Left renal pelvis (tissue), 4 donors: Measurements from ENCODE around the gene BMP8B. TPM values are rescaled to one million over a fixed set of nuclear protein-coding genes. Genes with fewer than 3 reads are reported as not detected.

ENCODE experiments used
- DNase-seq, 4 donors: peaks; one replicate each; pipeline ENCODE4 v3.0.0-alpha.2; 2013; ENCODE audit warnings: low read depth in 4 of 4, low spot score in 3 of 4
- polyA plus RNA-seq, 4 donors: library from polyadenylated mRNA; unstranded; fragments of 120-200 nt; gene quantifications; one replicate each; pipeline ENCODE4 v1.2.1, GENCODE V29; 2013; ENCODE audit not compliant: insufficient read length in 4 of 4

The BMP8B gene
- polyA plus RNA-seq, 4 donors: 0.76 to 3.4 (median 2.5) TPM

GRCh38 chr1:39729030-39729429 is 59.6 kb downstream of the BMP8B start:
- no peak for DNase-seq

GRCh38 chr1:39727932-39728317 is 60.7 kb downstream of the BMP8B start:
- no peak for DNase-seq

DNA sequence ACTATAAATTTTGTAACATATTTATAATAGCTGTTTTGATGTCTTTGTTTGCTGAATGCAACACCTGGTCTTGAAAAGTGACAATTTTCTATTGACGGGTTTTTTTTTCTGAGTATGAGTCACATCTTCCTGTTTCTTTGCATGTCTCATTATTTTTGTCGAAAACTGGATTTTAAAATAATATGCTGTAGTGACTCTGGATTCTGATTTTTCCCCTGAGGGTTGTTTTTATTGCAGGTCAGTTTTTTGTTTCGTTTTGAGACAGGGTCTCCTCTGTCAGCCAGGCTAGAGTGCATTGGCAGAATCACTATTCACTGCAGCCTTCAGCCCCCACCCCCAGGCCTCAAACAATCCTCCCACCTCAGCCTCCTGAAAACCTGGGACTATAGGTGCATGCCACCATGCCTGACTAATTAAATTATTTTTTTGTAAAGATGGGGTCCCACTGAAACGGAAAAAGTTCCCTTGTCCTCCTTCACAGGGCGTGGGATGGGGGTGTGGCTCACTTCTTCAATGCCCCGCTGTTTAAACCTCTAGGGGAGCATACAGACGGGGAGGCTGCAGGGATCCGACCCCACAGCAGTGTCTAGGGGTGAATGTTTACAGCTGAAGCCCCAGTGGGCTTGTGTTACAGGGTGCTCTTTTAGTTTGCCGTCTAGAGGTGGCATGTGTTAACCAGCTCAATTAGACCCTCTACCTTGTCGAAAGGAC is 61.3 kb downstream of the BMP8B start:
- no peak for DNase-seq

- DNase-seq: no peak
These were observed 62.1 kb downstream of the BMP8B start for GRCh38 chr1:39726600-39726999.

GRCh38 chr1:39722495-39722894 is 66.2 kb downstream of the BMP8B start:
- no peak for DNase-seq

- DNase-seq: no peak
These were observed 67.0 kb downstream of the BMP8B start for GRCh38 chr1:39721664-39722063.

DNA sequence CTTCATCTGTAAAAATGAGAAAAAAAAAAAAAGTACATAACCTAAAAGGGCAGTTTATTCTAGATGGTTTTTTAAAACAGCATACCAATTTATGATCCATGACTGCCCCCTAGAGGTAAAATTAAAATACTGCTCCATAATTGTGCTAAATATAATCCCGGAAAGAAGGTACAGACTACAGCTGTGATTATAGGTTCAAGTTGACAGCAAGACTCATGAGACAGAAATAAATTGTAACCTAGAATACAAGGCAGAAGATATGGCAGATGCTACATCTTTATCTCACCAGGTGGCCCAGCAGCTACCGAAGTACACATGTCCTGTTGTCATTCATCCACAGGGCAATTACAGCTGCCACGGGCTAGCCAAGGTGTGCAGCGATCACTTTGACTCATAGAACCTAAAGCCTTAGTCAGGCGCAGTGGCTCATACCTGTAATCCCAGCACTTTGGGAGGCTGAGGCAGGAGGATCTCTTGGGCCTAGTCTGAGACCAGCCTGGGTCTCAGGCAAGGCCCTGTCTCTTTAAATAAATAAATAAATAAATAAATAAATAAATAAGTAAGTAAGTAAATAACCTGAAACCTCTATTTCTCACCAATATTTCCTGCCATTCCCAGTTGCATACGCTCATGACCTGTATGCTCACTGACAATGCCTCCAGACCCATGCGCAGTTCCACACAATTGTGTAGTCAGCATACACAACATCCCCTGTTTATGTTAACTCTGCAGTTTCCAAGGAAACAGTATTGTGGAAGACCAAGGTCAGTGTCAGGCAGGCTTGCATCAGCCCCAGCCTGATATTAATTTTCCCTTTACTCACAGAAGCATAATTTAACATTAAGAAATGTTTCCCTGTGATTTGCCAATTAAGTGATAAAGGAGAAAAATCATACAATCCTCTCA is 68.3 kb downstream of the BMP8B start:
- DNase-seq: peak in 1 of 4 donors; percentile 43

DNA sequence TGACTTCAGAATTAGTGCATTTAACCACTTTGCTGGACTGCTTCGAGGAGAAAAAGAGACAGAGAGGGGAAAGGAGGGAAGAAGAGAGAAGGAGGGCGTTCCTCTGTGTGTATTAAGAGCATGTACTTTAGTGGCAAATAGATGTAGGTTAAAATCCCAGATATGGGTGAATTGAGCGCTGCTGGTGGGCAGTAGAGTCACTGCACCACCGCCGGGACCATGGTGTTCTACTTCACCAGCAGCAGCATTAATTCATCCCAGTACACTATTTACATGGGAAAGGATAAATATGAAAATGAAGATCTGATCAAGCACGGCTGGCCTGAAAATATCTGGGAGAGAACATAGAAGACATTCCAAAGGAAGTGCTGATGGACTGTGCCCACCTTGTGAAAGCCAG is 70.9 kb downstream of the BMP8B start:
- DNase-seq: no peak

GRCh38 chr1:39713557-39713956 is 75.1 kb downstream of the BMP8B start:
- no peak for DNase-seq

- no peak for DNase-seq
These were observed 76.7 kb downstream of the BMP8B start for GRCh38 chr1:39711966-39712340.

DNA sequence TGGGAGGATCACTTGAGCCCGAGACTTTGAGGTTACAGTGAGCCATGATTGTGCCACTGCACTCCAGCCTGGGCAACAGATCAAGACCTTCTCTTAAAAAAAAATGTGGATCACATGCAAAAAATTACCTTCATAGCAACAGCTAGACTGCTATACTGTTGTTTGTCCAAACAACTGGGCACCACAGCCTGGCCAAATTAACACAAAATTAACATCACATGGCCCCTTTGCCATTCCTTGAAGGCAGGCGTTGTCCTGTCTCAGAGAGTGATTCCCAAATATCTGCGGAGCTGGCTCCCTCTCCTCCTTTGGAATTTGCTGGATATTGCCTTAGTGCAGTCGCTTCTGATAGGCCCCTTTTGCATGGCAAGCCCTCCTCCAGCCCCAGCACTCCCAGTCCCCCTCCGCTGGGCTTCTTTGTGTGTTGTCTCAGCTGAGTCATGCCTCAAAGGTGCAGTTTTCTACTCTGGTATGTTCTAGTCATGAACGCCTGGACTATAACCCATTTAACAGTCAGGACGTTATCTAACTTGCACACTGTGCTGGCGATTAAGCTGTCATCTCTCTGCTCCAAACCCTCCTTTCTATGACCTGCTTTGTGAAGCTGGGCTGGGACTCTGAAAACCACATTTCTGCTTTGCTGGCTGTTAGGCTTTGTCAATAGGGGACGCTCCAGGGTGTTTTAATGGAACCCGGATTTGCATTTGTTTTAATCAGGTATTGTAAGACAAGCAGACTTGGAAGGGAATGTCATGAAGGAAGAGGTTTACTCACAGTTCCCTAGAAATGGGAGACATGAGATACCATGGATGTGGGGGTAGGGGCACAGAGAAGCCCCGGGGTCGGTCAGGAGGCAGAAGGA is 77.3 kb downstream of the BMP8B start:
- DNase-seq: no peak

DNA sequence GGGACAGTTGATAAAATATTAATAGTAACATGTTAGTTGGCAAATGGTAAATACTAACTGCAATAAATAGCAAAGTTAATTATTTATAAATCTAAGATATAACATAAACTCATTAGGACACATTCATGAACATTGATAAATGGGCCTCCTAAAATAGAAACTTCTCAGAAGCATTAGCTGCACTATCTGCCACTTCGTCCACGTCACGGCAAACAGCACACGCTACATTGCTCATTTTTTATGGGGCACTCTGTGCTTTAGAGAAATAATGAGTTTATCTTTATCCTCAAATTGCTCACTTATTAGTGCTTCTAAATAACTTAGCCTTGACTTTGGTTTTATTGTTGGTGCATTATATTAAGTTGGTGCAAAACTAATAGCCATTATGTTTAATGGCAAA is 81.2 kb downstream of the BMP8B start:
- no peak for DNase-seq

Other genes with a start within 250 kb of the BMP8B start
- 100 to 1,000 TPM; 182 to 260 (median 204) TPM for gene PABPC4, start 212.1 kb downstream of the BMP8B start, polyA plus RNA-seq
- 10 to 100 TPM in 3 of 4 donors, 1 to 10 TPM in 1; 5.6 to 23.9 (median 20.6) TPM for gene HEYL, start 149.2 kb downstream of the BMP8B start, polyA plus RNA-seq
- 1 to 10 TPM in 1 of 4 donors, under 1 TPM in 3; 0.27 to 1.7 (median 0.43) TPM for gene NT5C1A, start 116.8 kb downstream of the BMP8B start, polyA plus RNA-seq
- gene HPCAL4, start 97.4 kb downstream of the BMP8B start, polyA plus RNA-seq: 1 to 10 TPM in 2 of 4 donors, under 1 TPM in 2; 0.69 to 6.8 (median 1.2) TPM
- 10 to 100 TPM; 42.1 to 70.8 (median 65.4) TPM for gene PPIE, start 50.0 kb downstream of the BMP8B start, polyA plus RNA-seq
- gene OXCT2, start 17.5 kb downstream of the BMP8B start, polyA plus RNA-seq: under 1 TPM; 0.14 to 0.68 (median 0.22) TPM
- gene TRIT1, start 94.6 kb upstream of the BMP8B start, polyA plus RNA-seq: 10 to 100 TPM; 19.1 to 43.4 (median 41.7) TPM
- gene MYCL, start 113.1 kb upstream of the BMP8B start, polyA plus RNA-seq: 10 to 100 TPM in 2 of 4 donors, 1 to 10 TPM in 2; 1.6 to 12.5 (median 8.6) TPM
- 1 to 10 TPM in 3 of 4 donors, under 1 TPM in 1; 0.37 to 4.1 (median 2.7) TPM for gene MFSD2A, start 166.3 kb upstream of the BMP8B start, polyA plus RNA-seq